Endothelial cell of umbilical vein (primary cell): Measurements from ENCODE around the gene SART3.

Experiments
- EZH2 ChIP-seq: IDR thresholded peaks from 2 replicates; pipeline ENCODE4 v1.6.1; 2012; ENCODE audit warnings: borderline replicate concordance, low read depth, mild to moderate bottlenecking, moderate library complexity, low read length, inconsistent platforms; ENCODE audit not compliant: severe bottlenecking
- FOS ChIP-seq: IDR thresholded peaks from 2 replicates; pipeline ENCODE4 v1.6.1; 2011; ENCODE audit warnings: mild to moderate bottlenecking, low read length, moderate library complexity, borderline replicate concordance; ENCODE audit not compliant: insufficient read depth
- JUN ChIP-seq: IDR thresholded peaks from 2 replicates; pipeline ENCODE4 v1.6.1; 2011; ENCODE audit warnings: borderline replicate concordance, low read depth; ENCODE audit not compliant: insufficient read length, insufficient read depth
- MAX ChIP-seq: IDR thresholded peaks from 2 replicates; pipeline ENCODE4 v1.6.1; 2011; ENCODE audit not compliant: insufficient read depth, insufficient read length
- MYC ChIP-seq: IDR thresholded peaks from one replicate; pipeline ENCODE4 v1.6.1; 2011; ENCODE audit warnings: mild to moderate bottlenecking, low read depth, low read length
- POLR2A ChIP-seq: IDR thresholded peaks from 2 replicates; pipeline ENCODE4 v1.6.1; 2012; ENCODE audit warnings: low read depth, mild to moderate bottlenecking, control low read depth, low read length
- POLR2AphosphoS5 ChIP-seq: IDR thresholded peaks from 2 replicates; pipeline ENCODE4 v1.6.1; 2012; ENCODE audit warnings: low read depth, mild to moderate bottlenecking, control low read depth, low read length, moderate library complexity; ENCODE audit not compliant: insufficient read depth
- TF ChIP-seq, protein P1 (sequence below), 2 donors: IDR thresholded peaks; 1 replicate in 1 of 2; 2 replicates in 1 of 2; pipeline ENCODE4 v1.5.1; 2011; ENCODE audit warnings: low read length in 2 of 2, mild to moderate bottlenecking in 2 of 2, moderate library complexity in 2 of 2, control low read depth in 1 of 2, inconsistent platforms in 1 of 2, low read depth in 1 of 2; ENCODE audit not compliant: insufficient read depth in 1 of 2; ENCODE audit errors: extremely low read depth in 1 of 2

GRCh38 chr12:108526482-108527165, 34.3 kb downstream of the SART3 start:
- TF ChIP-seq POLR2A (no peak), POLR2AphosphoS5 (no peak), MYC (no peak), EZH2 (no peak), MAX (no peak), FOS (no peak), JUN (no peak)
- TF ChIP-seq, protein P1, sequence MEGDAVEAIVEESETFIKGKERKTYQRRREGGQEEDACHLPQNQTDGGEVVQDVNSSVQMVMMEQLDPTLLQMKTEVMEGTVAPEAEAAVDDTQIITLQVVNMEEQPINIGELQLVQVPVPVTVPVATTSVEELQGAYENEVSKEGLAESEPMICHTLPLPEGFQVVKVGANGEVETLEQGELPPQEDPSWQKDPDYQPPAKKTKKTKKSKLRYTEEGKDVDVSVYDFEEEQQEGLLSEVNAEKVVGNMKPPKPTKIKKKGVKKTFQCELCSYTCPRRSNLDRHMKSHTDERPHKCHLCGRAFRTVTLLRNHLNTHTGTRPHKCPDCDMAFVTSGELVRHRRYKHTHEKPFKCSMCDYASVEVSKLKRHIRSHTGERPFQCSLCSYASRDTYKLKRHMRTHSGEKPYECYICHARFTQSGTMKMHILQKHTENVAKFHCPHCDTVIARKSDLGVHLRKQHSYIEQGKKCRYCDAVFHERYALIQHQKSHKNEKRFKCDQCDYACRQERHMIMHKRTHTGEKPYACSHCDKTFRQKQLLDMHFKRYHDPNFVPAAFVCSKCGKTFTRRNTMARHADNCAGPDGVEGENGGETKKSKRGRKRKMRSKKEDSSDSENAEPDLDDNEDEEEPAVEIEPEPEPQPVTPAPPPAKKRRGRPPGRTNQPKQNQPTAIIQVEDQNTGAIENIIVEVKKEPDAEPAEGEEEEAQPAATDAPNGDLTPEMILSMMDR (IDR thresholded peaks at IDR 0.05; ENCODE audit: extremely low read depth in 1 of 2, insufficient read depth in 1 of 2, low read depth in 1 of 2, low read length in 2 of 2): no peak
